ENCODE results near the gene RNF111. TPM values are rescaled to one million over a fixed set of nuclear protein-coding genes. Genes with fewer than 3 reads are reported as not detected.

RNF111 gene
- total RNA-seq, 4 donors from 2014 or later = 14.5 to 18.4 (median 15.8) TPM

GRCh38 chr15:59060348-59060747 lies 72.9 kb downstream of the RNF111 start:
- H3K27me3 ChIP-seq = no peaks in the 10 kb centered on the region
- no peak overlapping the region for H3K4me3 ChIP-seq
- H3K4me1 ChIP-seq = peaks cover 0 to 7% of the 10 kb centered on the region in 2 donors
- intact Hi-C loops (cut with DNase I; ENCODE audit: low total_unique reads) = no loop called here
- H3K9me3 ChIP-seq = no peaks in the 10 kb centered on the region
- ATAC-seq = no peak
- no peak overlapping the region for H3K27ac ChIP-seq
- peaks cover 0 to 62% of the 10 kb centered on the region in 2 donors for H3K36me3 ChIP-seq
- no peak for DNase-seq
- in situ Hi-C loops (cut with MboI; ENCODE audit: low sequenced_read_pairs in 4 of 4) = no loop called here
- no peak for TF ChIP-seq POLR2A (IDR thresholded peaks at IDR 0.05)
- TF ChIP-seq, protein P1, sequence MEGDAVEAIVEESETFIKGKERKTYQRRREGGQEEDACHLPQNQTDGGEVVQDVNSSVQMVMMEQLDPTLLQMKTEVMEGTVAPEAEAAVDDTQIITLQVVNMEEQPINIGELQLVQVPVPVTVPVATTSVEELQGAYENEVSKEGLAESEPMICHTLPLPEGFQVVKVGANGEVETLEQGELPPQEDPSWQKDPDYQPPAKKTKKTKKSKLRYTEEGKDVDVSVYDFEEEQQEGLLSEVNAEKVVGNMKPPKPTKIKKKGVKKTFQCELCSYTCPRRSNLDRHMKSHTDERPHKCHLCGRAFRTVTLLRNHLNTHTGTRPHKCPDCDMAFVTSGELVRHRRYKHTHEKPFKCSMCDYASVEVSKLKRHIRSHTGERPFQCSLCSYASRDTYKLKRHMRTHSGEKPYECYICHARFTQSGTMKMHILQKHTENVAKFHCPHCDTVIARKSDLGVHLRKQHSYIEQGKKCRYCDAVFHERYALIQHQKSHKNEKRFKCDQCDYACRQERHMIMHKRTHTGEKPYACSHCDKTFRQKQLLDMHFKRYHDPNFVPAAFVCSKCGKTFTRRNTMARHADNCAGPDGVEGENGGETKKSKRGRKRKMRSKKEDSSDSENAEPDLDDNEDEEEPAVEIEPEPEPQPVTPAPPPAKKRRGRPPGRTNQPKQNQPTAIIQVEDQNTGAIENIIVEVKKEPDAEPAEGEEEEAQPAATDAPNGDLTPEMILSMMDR (IDR thresholded peaks at IDR 0.05 in 4 of 5, conservative IDR thresholded peaks at IDR 0.05 in 1 of 5) = no peak

DNA sequence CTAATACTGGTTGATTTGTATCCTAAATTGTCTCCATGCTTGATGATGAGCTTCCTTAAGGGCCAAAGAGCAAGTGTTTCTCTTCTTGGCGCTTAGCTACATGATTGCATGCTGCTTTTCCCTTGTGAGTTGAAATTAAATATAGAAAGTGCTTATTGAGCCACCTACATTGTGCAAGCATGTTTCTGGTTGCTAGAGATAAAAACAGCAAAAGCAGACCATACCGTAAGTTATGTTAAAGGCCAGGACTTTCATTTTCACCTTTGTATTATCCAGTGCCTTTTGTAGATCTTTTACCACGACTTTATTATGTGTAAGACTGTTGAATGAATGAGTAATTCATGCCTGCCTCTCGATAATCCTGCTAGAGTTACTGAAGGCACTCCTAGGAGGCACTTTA lies 75.6 kb downstream of the RNF111 start:
- ATAC-seq (peak; percentile 62 to 96), DNase-seq (no peak)
- TF ChIP-seq POLR2A (IDR thresholded peaks at IDR 0.05) = no peak
- TF ChIP-seq, protein P1 (IDR thresholded peaks at IDR 0.05 in 4 of 5, conservative IDR thresholded peaks at IDR 0.05 in 1 of 5) = no peak
- Histone ChIP-seq H3K4me3 (no peak overlapping the region), H3K27me3 (no peaks in the 10 kb centered on the region), H3K36me3 (peaks cover 0 to 78% of the 10 kb centered on the region in 2 donors), H3K27ac (peak overlapping the region; percentile 2 to 66 (median 52)), H3K4me1 (peaks cover 0 to 7% of the 10 kb centered on the region in 2 donors), H3K9me3 (no peaks in the 10 kb centered on the region)
- in situ Hi-C loops (cut with MboI; ENCODE audit: low sequenced_read_pairs in 4 of 4) = no loop called here
- intact Hi-C loops (cut with DNase I; ENCODE audit: low total_unique reads) = no loop called here

GRCh38 chr15:59069430-59069829 lies 82.0 kb downstream of the RNF111 start:
- TF ChIP-seq, protein P1 (IDR thresholded peaks at IDR 0.05 in 4 of 5, conservative IDR thresholded peaks at IDR 0.05 in 1 of 5) = no peak
- no peak for TF ChIP-seq POLR2A (IDR thresholded peaks at IDR 0.05)
- no peaks in the 10 kb centered on the region for H3K27me3 ChIP-seq
- DNase-seq (no peak), ATAC-seq (no peak)
- H3K36me3 ChIP-seq = peaks cover 0 to 62% of the 10 kb centered on the region in 2 donors
- no peak overlapping the region for H3K4me3 ChIP-seq
- no peaks in the 10 kb centered on the region for H3K4me1 ChIP-seq
- H3K9me3 ChIP-seq = no peaks in the 10 kb centered on the region
- in situ Hi-C loops (cut with MboI; ENCODE audit: low sequenced_read_pairs in 4 of 4) = no loop called here
- intact Hi-C loops (cut with DNase I; ENCODE audit: low total_unique reads) = no loop called here
- no peak overlapping the region for H3K27ac ChIP-seq

GRCh38 chr15:59074607-59075006 lies 87.1 kb downstream of the RNF111 start:
- DNase-seq = no peak
- Histone ChIP-seq H3K4me1 (no peaks in the 10 kb centered on the region), H3K27me3 (no peaks in the 10 kb centered on the region), H3K9me3 (no peaks in the 10 kb centered on the region), H3K36me3 (peaks cover 2 to 43% of the 10 kb centered on the region in 2 donors), H3K27ac (no peak overlapping the region), H3K4me3 (no peak overlapping the region)
- ATAC-seq = no peak
- TF ChIP-seq POLR2A (IDR thresholded peaks at IDR 0.05) = no peak
- TF ChIP-seq, protein P1 (IDR thresholded peaks at IDR 0.05 in 4 of 5, conservative IDR thresholded peaks at IDR 0.05 in 1 of 5) = no peak
- intact Hi-C loops (cut with DNase I; ENCODE audit: low total_unique reads) (no loop called here), in situ Hi-C loops (cut with MboI; ENCODE audit: low sequenced_read_pairs in 4 of 4) (no loop called here)

- in situ Hi-C loops (cut with MboI; ENCODE audit: low sequenced_read_pairs in 4 of 4) (no loop called here), intact Hi-C loops (cut with DNase I; ENCODE audit: low total_unique reads) (no loop called here)
- Histone ChIP-seq H3K27ac (no peak overlapping the region), H3K36me3 (peaks cover 5 to 73% of the 10 kb centered on the region in 2 donors), H3K9me3 (no peaks in the 10 kb centered on the region), H3K4me1 (no peaks in the 10 kb centered on the region), H3K27me3 (no peaks in the 10 kb centered on the region), H3K4me3 (no peak overlapping the region)
- DNase-seq = no peak
- ATAC-seq = no peak
- TF ChIP-seq, protein P1 (IDR thresholded peaks at IDR 0.05 in 4 of 5, conservative IDR thresholded peaks at IDR 0.05 in 1 of 5) = no peak
- no peak for TF ChIP-seq POLR2A (IDR thresholded peaks at IDR 0.05)
Observed at GRCh38 chr15:59087731-59088130, 100.3 kb downstream of the RNF111 start.
